ENCODE results near the gene WDR87. TPM values are rescaled to one million over a fixed set of nuclear protein-coding genes. Genes with fewer than 3 reads are reported as not detected.
"Not testable (repeated sequence)": the region's sequence is repeated elsewhere in the genome, so short reads cannot be mapped to it uniquely, and the experiment has no call there.

Gene WDR87
- total RNA-seq, 6 experiments from 2014 or later, result not detected

DNA sequence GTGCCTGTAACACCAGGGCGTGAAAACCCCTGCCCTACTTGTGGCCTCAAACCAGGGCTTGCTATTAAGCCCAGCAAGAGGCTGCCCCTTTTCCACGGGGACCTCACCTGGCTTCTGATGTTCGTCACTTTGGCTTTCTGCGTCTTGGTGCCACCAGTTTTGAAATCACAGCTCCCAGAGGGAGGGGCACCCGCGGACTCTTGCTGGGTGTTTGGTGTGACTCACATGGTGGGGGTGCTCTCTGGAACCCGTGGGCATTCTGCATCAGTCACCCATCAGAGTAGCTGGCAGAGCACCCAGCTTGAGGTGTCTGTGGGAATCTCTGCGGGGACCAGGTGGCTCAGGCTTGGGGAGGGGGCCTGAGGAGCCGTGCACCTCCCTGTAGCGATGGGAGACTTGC, 19.9 kb upstream of the WDR87 start:
- DNase-seq, result no peak
- Histone ChIP-seq H3K4me1 (peaks cover 0 to 13% (median 2%) of the 10 kb centered on the region in 4 donors), H3K36me3 (no peaks in the 10 kb centered on the region), H3K27ac (no peak overlapping the region), H3K27me3 (no peaks in the 10 kb centered on the region), H3K9me3 (no peaks in the 10 kb centered on the region), H3K4me3 (no peak overlapping the region)
- no peak for ATAC-seq
- no peak for TF ChIP-seq CTCF (IDR thresholded peaks at IDR 0.05)
- TF ChIP-seq POLR2A (IDR thresholded peaks at IDR 0.05), result no peak
- intact Hi-C loops (cut with DNase I), result no loop called here
- 100% methylated on average over 1 of the region's 10 CpGs for WGBS (ENCODE audit: insufficient coverage, low coverage, low lambda C conversion rate, missing lambda C conversion rate)

DNA sequence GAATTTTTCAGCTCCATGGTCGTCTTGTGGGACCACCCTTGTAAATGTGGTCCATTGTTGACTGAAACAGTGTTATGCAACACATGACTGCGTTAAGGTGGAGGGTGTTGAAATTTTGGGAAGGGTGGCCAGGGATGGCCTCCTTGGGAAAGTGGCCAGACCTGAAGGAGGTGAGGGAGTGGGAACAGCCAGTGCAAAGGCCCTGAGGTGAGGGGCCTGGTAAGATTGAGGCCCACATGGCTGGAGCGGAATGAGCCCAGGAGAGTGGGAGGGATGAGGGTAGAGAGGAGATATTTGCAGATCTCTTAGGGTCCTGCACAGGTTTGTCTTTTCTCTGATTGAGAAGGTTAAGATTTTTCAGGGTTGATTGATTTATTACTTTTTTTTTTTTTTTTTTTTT, 18.8 kb upstream of the WDR87 start:
- intact Hi-C loops (cut with DNase I), result no loop called here
- Histone ChIP-seq H3K27ac (no peak overlapping the region), H3K9me3 (no peaks in the 10 kb centered on the region), H3K36me3 (no peaks in the 10 kb centered on the region), H3K4me3 (no peak overlapping the region), H3K27me3 (no peaks in the 10 kb centered on the region), H3K4me1 (peaks cover 0 to 11% (median 0%) of the 10 kb centered on the region in 4 donors)
- ATAC-seq, result no peak
- DNase-seq, result no peak
- TF ChIP-seq POLR2A (IDR thresholded peaks at IDR 0.05), result no peak
- TF ChIP-seq CTCF (IDR thresholded peaks at IDR 0.05), result no peak
- WGBS (ENCODE audit: insufficient coverage, low coverage, low lambda C conversion rate, missing lambda C conversion rate), result 67% methylated on average over 3 of the region's 3 CpGs

GRCh38 chr19:37924573-37924972, 18.2 kb upstream of the WDR87 start:
- not testable (repeated sequence) for ATAC-seq

GRCh38 chr19:37920591-37921450, 14.4 kb upstream of the WDR87 start:
- H3K9me3 ChIP-seq, result no peaks in the 10 kb centered on the region
- TF ChIP-seq POLR2A (IDR thresholded peaks at IDR 0.05), result no peak
- TF ChIP-seq CTCF (IDR thresholded peaks at IDR 0.05), result no peak
- H3K27me3 ChIP-seq, result no peaks in the 10 kb centered on the region
- H3K27ac ChIP-seq, result no peak overlapping the region
- intact Hi-C loops (cut with DNase I), result no loop called here
- WGBS (ENCODE audit: insufficient coverage, low coverage, low lambda C conversion rate, missing lambda C conversion rate), result 67% methylated on average over 12 of the region's 23 CpGs
- no peaks in the 10 kb centered on the region for H3K4me1 ChIP-seq
- no peaks in the 10 kb centered on the region for H3K36me3 ChIP-seq
- ATAC-seq (no peak), DNase-seq (no peak)
- no peak overlapping the region for H3K4me3 ChIP-seq

More at GRCh38 chr19:37924573-37924972, 18.2 kb upstream of the WDR87 start:
- H3K4me3 ChIP-seq; DNase-seq; H3K27me3 ChIP-seq; H3K27ac ChIP-seq; H3K36me3 ChIP-seq; H3K9me3 ChIP-seq; intact Hi-C loops (cut with DNase I): not testable (repeated sequence)
- WGBS (ENCODE audit: insufficient coverage, low coverage, low lambda C conversion rate, missing lambda C conversion rate), result 92% methylated on average over 4 of the region's 8 CpGs
- peaks cover 0 to 11% (median 0%) of the 10 kb centered on the region in 4 donors for H3K4me1 ChIP-seq

DNA sequence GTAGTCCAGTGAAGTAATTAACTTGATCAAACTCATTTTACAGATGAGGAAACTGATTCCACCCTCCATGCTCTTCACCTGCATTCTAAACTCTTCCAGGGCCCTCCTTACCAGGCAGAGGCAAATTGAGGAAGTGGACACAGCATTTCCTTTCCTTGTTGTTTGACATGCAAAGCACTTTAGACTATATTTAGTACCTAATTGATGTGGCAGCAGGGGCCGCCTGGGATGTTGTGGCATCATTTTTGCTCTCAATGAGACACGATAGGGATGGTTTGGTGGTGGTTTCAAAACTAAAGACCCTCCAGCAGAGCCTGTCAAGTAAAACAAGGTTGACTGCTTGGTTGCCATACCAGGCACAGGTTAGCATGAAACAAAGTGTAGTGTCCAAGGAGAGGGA, 8.5 kb upstream of the WDR87 start:
- H3K36me3 ChIP-seq, result no peaks in the 10 kb centered on the region
- no peak for ATAC-seq
- intact Hi-C loops (cut with DNase I), result no loop called here
- H3K9me3 ChIP-seq, result no peaks in the 10 kb centered on the region
- TF ChIP-seq CTCF (IDR thresholded peaks at IDR 0.05) (no peak), POLR2A (IDR thresholded peaks at IDR 0.05) (no peak)
- DNase-seq, result no peak
- H3K27ac ChIP-seq, result no peak overlapping the region
- WGBS (ENCODE audit: insufficient coverage, low coverage, low lambda C conversion rate, missing lambda C conversion rate), result 68% methylated on average over 2 of the region's 2 CpGs
- no peaks in the 10 kb centered on the region for H3K27me3 ChIP-seq
- H3K4me3 ChIP-seq, result no peak overlapping the region
- no peaks in the 10 kb centered on the region for H3K4me1 ChIP-seq
